ENCODE data around the gene GPR171.

Gene GPR171

DNA sequence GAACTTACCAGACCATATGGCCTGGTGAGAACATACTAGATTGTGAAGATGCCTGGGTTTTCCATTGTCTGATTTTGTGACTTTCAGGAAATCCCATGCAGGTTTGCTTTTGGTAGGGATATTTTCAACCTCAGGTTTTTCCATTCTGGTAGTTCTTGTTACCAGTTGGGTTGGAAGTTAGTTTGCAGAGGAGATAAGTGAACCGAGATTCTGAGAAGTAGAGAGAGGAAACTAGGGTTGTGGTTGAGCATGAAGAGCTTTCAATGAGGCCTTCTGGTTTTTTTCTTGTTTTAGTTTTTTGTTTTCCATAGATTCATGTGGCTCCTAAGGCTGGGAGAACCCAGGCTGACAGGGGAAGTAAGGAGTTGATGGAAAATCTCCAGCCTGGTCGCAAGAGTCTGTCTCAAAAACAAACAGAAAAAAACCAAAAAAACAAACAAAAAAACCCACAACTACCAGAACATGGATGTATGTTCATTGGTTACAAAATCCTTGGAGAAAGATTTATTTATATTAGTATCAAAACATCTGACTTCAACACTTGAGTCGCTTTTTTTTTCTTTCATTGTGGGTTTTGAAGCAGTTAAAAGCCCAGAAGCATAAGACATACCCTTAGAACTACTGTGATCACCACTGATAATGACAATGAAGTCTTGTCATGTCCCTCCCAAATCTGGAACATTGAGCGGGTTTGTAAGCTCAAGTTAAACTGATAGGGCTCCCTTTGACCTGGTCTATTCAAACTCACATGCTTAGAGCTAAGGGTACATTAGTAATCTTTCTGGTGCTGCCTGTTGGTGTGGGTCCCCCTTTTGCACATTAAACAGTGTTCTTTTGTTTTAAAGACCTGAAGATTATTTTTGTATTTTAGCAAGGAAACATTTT, 3.2 kb downstream of the GPR171 start:
- Histone ChIP-seq H3K27ac (ENCODE audit: low read depth, low read length) (no peak overlapping the region), H3K9me3 (ENCODE audit: insufficient read depth, low read length) (no peaks in the 10 kb centered on the region), H3K4me2 (ENCODE audit: low read depth, low read length, poor library complexity, severe bottlenecking) (no peak overlapping the region), H2AFZ (ENCODE audit: low read depth, low read length, severe bottlenecking) (no peak overlapping the region), H3K9me2 (replicated peaks; ENCODE audit: insufficient read depth, low read length) (no peaks in the 10 kb centered on the region), H3K79me2 (ENCODE audit: insufficient read depth, low read length) (no peaks in the 10 kb centered on the region), H3K9ac (ENCODE audit: low read length) (no peak overlapping the region), H3K27me3 (ENCODE audit: low read length) (no peaks in the 10 kb centered on the region), H3K4me3 (ENCODE audit: insufficient read depth, low read length, poor library complexity, severe bottlenecking) (no peak overlapping the region), H4K20me1 (ENCODE audit: low read depth, low read length) (no peaks in the 10 kb centered on the region), H3K36me3 (ENCODE audit: low read length) (0 out of 2 replicates have a peak, but pooled peaks cover 4% of the 10 kb centered on the region), H3F3A (ENCODE audit: insufficient read depth) (no peaks in the 10 kb centered on the region)
- TF ChIP-seq, protein P1, sequence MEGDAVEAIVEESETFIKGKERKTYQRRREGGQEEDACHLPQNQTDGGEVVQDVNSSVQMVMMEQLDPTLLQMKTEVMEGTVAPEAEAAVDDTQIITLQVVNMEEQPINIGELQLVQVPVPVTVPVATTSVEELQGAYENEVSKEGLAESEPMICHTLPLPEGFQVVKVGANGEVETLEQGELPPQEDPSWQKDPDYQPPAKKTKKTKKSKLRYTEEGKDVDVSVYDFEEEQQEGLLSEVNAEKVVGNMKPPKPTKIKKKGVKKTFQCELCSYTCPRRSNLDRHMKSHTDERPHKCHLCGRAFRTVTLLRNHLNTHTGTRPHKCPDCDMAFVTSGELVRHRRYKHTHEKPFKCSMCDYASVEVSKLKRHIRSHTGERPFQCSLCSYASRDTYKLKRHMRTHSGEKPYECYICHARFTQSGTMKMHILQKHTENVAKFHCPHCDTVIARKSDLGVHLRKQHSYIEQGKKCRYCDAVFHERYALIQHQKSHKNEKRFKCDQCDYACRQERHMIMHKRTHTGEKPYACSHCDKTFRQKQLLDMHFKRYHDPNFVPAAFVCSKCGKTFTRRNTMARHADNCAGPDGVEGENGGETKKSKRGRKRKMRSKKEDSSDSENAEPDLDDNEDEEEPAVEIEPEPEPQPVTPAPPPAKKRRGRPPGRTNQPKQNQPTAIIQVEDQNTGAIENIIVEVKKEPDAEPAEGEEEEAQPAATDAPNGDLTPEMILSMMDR (IDR thresholded peaks at IDR 0.05; ENCODE audit: insufficient read depth, low read length, poor library complexity, severe bottlenecking) = no peak
- no peak for TF ChIP-seq EZH2phosphoT487 (conservative IDR thresholded peaks at IDR 0.05; ENCODE audit: low read length)

DNA sequence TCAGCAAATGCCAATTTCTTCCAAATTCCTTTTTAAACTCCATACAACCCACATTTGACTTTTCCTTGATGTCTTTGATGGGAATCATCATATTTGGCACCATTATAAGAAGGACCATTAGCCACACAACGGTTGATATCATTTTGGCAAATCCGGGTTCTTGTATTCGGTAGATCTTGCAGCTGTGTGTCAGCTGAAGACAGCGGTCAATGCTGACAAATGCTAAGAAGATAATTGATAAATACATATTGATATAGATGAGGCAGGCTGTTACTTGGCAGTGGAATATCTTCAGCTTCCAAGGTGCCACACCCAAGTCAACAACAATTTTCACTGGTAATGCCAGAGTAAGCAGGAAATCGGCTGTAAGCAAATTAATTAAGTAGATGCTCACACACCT, 4.2 kb downstream of the GPR171 start:
- TF ChIP-seq, protein P1 (IDR thresholded peaks at IDR 0.05; ENCODE audit: insufficient read depth, low read length, poor library complexity, severe bottlenecking) = no peak
- TF ChIP-seq EZH2phosphoT487 (conservative IDR thresholded peaks at IDR 0.05; ENCODE audit: low read length) = no peak
- Histone ChIP-seq H3K27me3 (ENCODE audit: low read length) (no peaks in the 10 kb centered on the region), H3K9me2 (replicated peaks; ENCODE audit: insufficient read depth, low read length) (no peaks in the 10 kb centered on the region), H3K4me2 (ENCODE audit: low read depth, low read length, poor library complexity, severe bottlenecking) (no peak overlapping the region), H3K27ac (ENCODE audit: low read depth, low read length) (no peak overlapping the region), H3F3A (ENCODE audit: insufficient read depth) (no peaks in the 10 kb centered on the region), H4K20me1 (ENCODE audit: low read depth, low read length) (no peaks in the 10 kb centered on the region), H3K4me3 (ENCODE audit: insufficient read depth, low read length, poor library complexity, severe bottlenecking) (no peak overlapping the region), H3K9me3 (ENCODE audit: insufficient read depth, low read length) (no peaks in the 10 kb centered on the region), H2AFZ (ENCODE audit: low read depth, low read length, severe bottlenecking) (no peak overlapping the region), H3K9ac (ENCODE audit: low read length) (no peak overlapping the region), H3K36me3 (ENCODE audit: low read length) (0 out of 2 replicates have a peak, but pooled peaks cover 4% of the 10 kb centered on the region), H3K79me2 (ENCODE audit: insufficient read depth, low read length) (no peaks in the 10 kb centered on the region)

DNA sequence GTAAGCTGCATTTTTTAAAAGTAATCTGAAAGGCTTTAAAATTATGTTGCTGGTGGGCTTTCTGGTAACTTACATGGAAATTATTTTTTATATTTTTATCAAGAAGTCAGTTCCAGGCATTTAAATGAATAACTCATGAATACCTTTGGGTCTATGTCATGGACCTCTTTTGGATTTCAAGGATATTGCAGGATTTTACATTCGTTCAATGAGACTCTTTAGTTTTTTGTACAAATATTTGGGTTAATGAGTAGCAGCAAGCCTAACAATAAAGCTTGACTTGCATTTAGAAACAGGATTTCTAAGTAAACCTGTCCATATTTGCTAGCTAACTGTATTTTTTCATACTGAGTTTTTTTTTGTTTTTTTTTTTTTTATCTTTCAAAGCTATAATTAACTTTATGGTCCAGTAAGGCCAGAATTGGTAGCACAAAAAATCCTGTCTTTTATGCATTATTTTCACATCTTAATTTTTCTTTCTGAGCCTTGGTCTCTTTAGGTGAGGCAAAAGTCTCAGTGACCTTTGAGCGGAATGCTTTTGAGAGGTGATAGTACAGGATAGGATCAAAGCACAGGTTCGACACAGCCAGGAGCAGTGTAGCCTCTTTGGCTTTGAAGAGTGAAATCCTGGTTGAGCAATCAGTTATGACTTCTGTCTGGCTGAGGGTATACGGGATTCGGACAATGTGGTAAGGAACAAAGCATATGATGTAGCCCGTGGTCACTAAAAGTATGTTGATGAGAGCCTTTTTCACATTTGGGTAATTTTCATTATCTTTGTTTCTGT, 4.8 kb downstream of the GPR171 start:
- Histone ChIP-seq H3K27me3 (ENCODE audit: low read length) (no peaks in the 10 kb centered on the region), H3K9me3 (ENCODE audit: insufficient read depth, low read length) (no peaks in the 10 kb centered on the region), H3K9ac (ENCODE audit: low read length) (no peak overlapping the region), H3K27ac (ENCODE audit: low read depth, low read length) (no peak overlapping the region), H2AFZ (ENCODE audit: low read depth, low read length, severe bottlenecking) (no peak overlapping the region), H3K4me2 (ENCODE audit: low read depth, low read length, poor library complexity, severe bottlenecking) (no peak overlapping the region), H3F3A (ENCODE audit: insufficient read depth) (no peaks in the 10 kb centered on the region), H3K36me3 (ENCODE audit: low read length) (0 out of 2 replicates have a peak, but pooled peaks cover 8% of the 10 kb centered on the region), H3K4me3 (ENCODE audit: insufficient read depth, low read length, poor library complexity, severe bottlenecking) (no peak overlapping the region), H3K9me2 (replicated peaks; ENCODE audit: insufficient read depth, low read length) (no peaks in the 10 kb centered on the region), H3K79me2 (ENCODE audit: insufficient read depth, low read length) (no peaks in the 10 kb centered on the region), H4K20me1 (ENCODE audit: low read depth, low read length) (no peaks in the 10 kb centered on the region)
- TF ChIP-seq, protein P1 (IDR thresholded peaks at IDR 0.05; ENCODE audit: insufficient read depth, low read length, poor library complexity, severe bottlenecking) = no peak
